Measurements from ENCODE around the gene TECPR1. TPM values are rescaled to one million over a fixed set of nuclear protein-coding genes. Genes with fewer than 3 reads are reported as not detected.
A peak's percentile ranks its signal among the peaks of the same experiment; 100 is the strongest.

TECPR1 gene, protein sequence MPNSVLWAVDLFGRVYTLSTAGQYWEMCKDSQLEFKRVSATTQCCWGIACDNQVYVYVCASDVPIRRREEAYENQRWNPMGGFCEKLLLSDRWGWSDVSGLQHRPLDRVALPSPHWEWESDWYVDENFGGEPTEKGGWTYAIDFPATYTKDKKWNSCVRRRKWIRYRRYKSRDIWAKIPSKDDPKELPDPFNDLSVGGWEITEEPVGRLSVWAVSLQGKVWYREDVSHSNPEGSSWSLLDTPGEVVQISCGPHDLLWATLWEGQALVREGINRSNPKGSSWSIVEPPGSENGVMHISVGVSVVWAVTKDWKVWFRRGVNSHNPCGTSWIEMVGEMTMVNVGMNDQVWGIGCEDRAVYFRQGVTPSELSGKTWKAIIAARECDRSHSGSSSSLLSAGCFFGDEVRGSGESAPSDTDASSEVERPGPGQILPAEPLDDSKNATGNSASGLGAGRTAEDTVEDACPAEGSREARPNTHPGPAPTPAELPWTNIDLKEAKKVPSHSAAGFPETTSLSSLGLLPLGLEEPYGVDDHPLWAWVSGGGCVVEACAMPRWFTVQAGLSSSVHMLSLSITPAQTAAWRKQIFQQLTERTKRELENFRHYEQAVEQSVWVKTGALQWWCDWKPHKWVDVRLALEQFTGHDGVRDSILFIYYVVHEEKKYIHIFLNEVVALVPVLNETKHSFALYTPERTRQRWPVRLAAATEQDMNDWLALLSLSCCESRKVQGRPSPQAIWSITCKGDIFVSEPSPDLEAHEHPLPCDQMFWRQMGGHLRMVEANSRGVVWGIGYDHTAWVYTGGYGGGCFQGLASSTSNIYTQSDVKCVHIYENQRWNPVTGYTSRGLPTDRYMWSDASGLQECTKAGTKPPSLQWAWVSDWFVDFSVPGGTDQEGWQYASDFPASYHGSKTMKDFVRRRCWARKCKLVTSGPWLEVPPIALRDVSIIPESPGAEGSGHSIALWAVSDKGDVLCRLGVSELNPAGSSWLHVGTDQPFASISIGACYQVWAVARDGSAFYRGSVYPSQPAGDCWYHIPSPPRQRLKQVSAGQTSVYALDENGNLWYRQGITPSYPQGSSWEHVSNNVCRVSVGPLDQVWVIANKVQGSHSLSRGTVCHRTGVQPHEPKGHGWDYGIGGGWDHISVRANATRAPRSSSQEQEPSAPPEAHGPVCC
- 12.9 and 14.5 TPM in 2 replicates for total RNA-seq (2014; rRNA removed; shearing (Covaris generic))

DNA sequence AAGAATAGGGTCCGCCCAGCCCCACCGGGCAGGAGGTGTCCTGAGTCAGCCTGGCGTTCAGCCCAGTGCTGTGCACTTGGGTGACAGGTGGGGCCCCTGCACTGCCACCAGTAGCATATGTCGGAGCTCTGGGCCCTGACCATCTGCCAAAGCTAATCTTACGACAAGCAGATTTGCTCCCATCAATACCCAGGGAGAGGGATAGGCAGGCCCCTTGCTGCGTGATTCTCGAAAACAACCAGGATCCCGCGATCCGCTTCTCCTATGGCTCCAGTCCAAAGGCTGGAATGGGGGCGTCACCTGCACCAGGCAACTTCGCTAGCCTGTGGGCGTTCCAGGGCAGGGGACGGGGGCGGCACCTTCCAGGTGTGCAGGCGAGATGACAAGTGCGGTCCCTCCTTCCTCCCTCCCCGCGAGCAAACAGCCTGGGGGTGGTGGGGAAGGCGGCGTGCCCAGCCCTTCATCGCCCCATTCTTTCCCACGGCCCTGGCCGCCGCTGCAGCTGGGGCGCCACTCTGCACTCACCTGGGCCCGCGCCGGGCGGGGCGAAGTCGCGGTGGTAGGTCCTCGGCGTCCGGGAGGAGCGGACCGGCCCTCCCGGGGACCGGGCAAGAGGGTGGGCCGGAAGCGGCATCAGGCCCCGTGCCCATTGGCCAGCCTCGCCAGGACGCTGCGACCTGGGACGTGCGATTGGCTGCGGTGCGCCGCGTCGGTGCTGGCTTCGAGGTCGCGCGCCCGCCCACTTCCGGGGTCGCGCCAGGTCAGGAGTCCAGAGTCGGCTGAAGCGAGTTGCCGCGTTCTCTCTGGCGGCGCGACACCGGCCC lies at the start of gene TECPR1:
TECPR1 (minus strand) TSS at position 632 of the 824 bp plus-strand sequence. CDS start 6,086 bp downstream, outside the sequence.
- peak within 1 kb of the TSS; percentile 85 for H3K4me3 ChIP-seq
- peaks cover 13% of the 10 kb centered on the region; the same call in 1 of the 2 replicates for H3K4me1 ChIP-seq
- H3K27me3 ChIP-seq, result no peaks in the 10 kb centered on the region
- H3K9me3 ChIP-seq (replicated peaks), result no peaks in the 10 kb centered on the region
- H3K27ac ChIP-seq, result peak within 1 kb of the TSS; percentile 74
- peak; percentile 88 to 91 for DNase-seq
- no peaks in the 10 kb centered on the region for H3K36me3 ChIP-seq

DNA sequence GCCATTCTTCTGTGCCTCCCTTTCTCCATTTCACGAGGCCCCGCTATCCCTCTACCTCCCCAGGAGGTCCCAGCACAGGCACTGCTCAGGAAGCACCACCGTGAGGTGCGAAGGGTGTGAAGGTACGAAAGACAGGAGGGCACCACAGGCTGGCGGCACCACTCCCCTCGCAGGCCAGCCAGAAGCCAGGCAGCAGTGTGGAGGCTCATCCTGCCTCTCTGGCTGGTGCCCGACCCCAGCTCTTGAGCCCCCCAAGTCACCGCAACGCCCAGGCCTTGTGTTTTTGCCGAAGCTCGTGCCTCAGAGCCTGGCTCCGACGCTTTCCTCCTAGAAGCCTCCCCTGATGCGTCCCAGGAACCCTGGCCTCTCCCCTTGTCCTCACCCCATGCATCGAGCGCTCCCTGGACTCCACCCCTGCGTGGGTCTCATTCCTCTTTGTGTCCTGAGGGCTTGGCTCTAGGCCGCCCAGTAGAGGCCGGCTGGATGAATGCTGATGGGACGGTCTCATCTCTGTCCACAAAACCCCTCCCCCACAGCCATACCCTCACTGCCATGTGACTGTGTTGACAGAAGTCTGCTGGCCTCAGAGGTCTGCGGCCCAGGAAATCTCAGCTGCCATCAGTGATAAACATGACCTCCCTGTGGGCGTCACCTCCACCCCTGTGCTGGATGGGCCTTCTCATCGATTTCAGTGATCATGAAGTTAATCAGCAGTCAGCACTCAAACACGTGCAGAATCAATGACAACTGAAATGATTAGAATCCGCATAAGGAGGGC lies 48.8 kb upstream of the TECPR1 start:
- no peak for DNase-seq
- Histone ChIP-seq H3K4me1 (no peaks in the 10 kb centered on the region), H3K27ac (no peak overlapping the region), H3K4me3 (no peak overlapping the region), H3K36me3 (peaks cover 4% of the 10 kb centered on the region; the same call in 1 of the 2 replicates), H3K27me3 (no peaks in the 10 kb centered on the region), H3K9me3 (replicated peaks) (no peaks in the 10 kb centered on the region)

DNA sequence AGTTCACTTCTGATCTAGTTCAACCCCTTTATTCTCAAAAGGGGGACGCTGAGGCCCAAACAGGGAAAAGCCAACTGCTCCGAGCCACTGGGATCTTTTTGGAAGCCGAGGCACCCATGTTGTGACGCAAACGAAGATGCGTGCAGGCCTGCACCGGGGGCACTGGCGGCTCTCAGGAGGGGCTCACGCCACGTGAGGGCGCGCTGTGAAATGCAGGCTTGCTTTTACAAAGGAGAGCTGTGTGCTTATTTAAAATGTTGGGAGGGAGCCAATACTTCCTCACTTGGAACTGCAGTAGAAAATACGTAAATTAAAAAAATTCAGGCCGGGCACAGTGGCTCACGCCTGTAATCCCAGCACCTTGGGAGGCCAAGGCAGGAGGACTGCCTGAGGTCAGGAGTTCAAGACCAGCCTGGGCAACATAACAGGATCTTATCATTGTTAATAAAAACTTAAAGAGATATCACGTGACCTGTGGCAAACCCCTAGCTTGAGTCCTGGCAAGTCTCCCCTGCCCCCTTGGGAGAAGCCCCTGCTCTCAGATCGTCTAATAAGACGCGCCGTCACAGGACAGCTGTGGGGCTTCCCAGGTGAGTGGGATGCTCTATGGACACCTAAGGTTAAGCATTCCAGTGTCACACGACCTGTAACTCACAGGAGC lies 45.7 kb upstream of the TECPR1 start:
- Histone ChIP-seq H3K9me3 (replicated peaks) (no peaks in the 10 kb centered on the region), H3K4me3 (no peak overlapping the region), H3K4me1 (no peaks in the 10 kb centered on the region), H3K27me3 (no peaks in the 10 kb centered on the region), H3K27ac (no peak overlapping the region), H3K36me3 (peaks cover 12% of the 10 kb centered on the region)
- no peak for DNase-seq

DNA sequence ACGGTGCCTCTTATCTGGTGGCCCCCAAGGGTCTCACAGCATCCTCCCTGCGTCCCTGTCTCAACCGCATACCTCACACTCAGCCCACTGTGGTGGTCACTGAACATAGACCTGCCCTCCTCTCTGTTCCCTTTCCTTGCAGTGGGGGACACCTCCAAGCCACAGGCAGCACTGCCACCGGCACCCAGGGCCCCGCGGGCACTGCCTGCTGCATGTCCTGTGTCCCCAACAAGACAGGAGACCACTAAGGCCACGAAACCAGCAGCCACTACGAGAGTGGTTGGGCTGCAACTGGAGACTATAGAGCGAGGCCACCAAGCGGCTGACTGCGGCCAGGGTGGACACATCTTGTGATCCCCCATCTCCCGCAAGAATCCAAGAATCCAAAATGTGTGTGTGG lies 44.8 kb upstream of the TECPR1 start:
- Histone ChIP-seq H3K4me3 (no peak overlapping the region), H3K4me1 (no peaks in the 10 kb centered on the region), H3K27ac (no peak overlapping the region), H3K9me3 (replicated peaks) (no peaks in the 10 kb centered on the region), H3K27me3 (no peaks in the 10 kb centered on the region), H3K36me3 (peaks cover 17% of the 10 kb centered on the region)
- no peak for DNase-seq

DNA sequence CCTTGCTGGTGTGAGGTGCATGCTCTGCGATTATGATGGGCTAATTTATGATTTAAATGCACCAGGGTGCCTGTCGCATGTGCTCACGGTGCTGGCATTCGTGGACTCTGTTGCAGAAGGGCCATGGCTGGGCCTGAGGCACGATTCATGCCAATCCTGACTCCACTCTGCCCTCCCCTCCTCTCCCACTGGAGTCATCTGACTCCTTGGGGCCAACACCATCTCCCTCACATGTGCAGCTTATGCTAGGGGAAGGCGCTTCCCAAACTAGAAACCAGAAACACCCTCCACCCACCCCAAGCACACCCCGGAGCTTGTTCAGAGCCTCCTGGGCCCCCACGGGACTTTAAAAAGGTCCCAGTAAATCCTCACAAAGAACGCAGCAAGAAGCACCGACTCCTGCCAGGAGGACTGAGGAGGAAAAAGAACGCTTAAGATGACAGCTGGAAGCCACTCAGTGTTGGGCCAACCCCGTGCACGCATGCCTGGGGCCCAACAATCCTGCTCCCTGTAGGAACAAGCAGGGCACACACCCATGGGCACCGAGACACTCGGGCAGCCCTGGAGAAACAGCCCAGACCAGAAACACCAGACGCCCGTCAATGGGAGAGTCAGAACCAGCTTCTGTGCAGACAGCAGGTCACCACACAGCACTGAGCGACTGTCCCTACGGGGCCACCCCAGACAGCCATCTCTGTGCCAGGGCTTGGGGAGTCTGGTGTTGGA lies 43.6 kb upstream of the TECPR1 start:
- Histone ChIP-seq H3K4me1 (no peaks in the 10 kb centered on the region), H3K36me3 (peaks cover 22% of the 10 kb centered on the region), H3K27me3 (no peaks in the 10 kb centered on the region), H3K27ac (no peak overlapping the region), H3K4me3 (no peak overlapping the region), H3K9me3 (replicated peaks) (no peaks in the 10 kb centered on the region)
- DNase-seq, result no peak

DNA sequence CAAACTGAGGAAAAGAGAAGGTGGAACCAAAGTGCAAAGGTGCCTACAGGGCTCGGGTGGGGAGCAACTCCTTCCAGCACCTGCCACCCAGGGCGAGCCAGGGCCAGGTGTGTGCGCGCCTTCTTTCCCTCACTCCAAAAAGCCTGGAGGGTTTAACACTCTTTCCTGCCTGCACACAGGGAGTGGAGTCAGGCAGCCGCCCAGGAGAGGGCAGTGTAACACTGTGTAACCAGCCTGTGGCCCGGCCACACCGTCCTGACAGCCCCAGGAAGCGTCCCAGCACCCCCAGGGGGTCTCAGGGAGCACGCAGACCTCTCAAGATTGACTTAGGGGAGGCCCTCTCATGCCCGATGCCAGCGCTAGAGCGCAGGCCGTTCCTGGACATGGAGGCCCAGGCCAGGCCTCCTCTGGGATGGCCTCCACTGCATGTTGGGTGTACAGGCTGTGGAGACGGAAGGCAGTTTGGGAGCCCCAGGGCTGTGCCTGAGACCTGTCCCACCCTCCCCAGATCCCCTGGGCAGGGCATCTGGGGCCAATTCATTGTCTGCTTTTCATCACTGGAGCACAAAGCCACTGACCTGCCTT lies 42.9 kb upstream of the TECPR1 start:
- no peaks in the 10 kb centered on the region for H3K4me1 ChIP-seq

DNA sequence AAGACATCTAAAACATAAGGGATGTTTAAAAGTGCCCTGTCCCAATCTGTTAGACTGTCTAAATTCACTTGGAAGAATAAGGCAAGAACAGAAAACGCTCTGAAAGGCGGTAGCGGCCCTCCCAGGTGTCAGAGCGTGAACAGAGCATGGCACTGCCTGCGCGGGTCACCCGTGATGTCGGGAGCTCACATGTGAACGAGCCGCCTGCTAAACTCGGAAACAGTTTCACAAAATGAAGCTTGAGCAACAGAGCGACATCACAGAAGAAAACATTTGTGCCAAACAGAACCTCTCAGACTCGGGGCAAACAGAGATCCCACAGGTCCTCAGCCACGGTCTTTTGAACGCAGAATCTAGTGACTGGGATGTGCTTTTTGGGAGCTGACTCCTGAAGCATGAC lies 42.3 kb upstream of the TECPR1 start:
- H3K27ac ChIP-seq, result no peak overlapping the region
- peaks cover 22% of the 10 kb centered on the region for H3K36me3 ChIP-seq
- no peak overlapping the region for H3K4me3 ChIP-seq
- H3K9me3 ChIP-seq (replicated peaks), result no peaks in the 10 kb centered on the region
- no peak for DNase-seq
- H3K27me3 ChIP-seq, result no peaks in the 10 kb centered on the region
- H3K4me1 ChIP-seq, result no peaks in the 10 kb centered on the region

More for the DNA sequence above, 42.9 kb upstream of the TECPR1 start:
- Histone ChIP-seq H3K9me3 (replicated peaks) (no peaks in the 10 kb centered on the region), H3K27me3 (no peaks in the 10 kb centered on the region), H3K36me3 (peaks cover 22% of the 10 kb centered on the region), H3K27ac (no peak overlapping the region), H3K4me3 (no peak overlapping the region)
- DNase-seq, result peak; percentile 72 to 82

DNA sequence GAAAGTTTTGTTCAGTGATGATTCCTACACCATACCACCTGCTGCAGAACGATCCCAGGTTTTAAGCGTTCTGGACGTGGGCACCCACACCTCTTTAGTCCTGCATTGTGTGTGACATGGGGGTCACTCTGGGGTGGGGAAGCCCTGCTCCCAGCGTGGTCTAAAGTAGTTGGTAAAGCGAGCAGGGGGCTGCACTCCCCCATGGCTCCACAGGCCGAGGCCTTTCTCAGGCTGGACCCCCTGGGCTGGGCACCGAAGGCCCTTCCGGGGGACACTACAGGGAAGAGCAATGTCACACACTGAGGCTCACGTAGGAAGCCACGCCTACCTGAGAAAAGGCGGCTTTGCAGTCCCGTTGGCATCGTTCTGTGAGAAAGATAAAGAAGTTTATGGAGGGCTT lies 41.7 kb upstream of the TECPR1 start:
- H3K36me3 ChIP-seq, result peaks cover 22% of the 10 kb centered on the region
- no peak overlapping the region for H3K4me3 ChIP-seq
- no peaks in the 10 kb centered on the region for H3K4me1 ChIP-seq
- no peaks in the 10 kb centered on the region for H3K27me3 ChIP-seq
- DNase-seq, result no peak
- no peaks in the 10 kb centered on the region for H3K9me3 ChIP-seq (replicated peaks)
- no peak overlapping the region for H3K27ac ChIP-seq

DNA sequence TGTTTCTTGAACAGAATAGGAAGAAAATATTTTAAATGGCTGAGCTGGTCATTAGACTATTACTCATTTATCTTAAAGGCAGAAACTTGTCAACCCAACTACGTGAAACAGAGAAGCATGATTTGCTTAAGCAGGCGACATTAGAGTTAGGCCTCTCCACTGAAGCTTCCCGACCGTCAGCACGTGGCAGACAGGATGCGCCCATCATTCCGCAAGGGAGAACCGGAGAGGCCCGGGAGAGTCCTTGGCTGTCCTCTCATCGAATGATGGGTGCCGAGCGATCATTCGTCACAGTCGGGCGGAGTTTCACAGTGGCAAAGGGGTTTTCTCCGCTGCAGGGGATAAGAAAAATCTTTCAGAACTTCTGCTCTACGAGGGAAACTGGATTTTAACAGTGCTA lies 41.2 kb upstream of the TECPR1 start:
- H3K27ac ChIP-seq, result no peak overlapping the region
- H3K36me3 ChIP-seq, result peaks cover 22% of the 10 kb centered on the region
- no peak for DNase-seq
- no peaks in the 10 kb centered on the region for H3K27me3 ChIP-seq
- H3K4me1 ChIP-seq, result no peaks in the 10 kb centered on the region
- H3K9me3 ChIP-seq (replicated peaks), result no peaks in the 10 kb centered on the region
- no peak overlapping the region for H3K4me3 ChIP-seq

DNA sequence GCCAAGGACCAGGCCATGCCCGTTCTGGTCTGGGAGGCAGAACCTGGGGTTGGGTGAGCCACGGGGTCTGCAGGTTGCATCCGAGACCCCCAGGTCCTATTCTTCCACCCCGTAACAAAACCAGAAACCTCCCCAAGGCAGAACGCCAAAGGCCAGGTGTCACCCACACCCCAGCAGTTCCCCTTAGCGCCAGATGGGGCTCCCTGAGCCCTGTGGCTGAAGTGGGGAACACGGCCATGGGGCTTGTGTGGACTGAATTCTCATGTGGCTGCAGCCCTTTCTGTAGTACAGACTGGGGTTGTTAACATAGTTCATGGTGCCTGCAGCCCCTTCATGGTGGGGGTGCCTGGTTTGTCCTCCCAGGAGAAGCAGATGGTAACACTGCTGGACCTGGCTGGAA lies 39.7 kb upstream of the TECPR1 start:
- no peaks in the 10 kb centered on the region for H3K27me3 ChIP-seq
- no peaks in the 10 kb centered on the region for H3K9me3 ChIP-seq (replicated peaks)
- H3K4me3 ChIP-seq, result no peak overlapping the region
- no peak overlapping the region for H3K27ac ChIP-seq
- H3K36me3 ChIP-seq, result peaks cover 27% of the 10 kb centered on the region
- no peaks in the 10 kb centered on the region for H3K4me1 ChIP-seq
- no peak for DNase-seq

DNA sequence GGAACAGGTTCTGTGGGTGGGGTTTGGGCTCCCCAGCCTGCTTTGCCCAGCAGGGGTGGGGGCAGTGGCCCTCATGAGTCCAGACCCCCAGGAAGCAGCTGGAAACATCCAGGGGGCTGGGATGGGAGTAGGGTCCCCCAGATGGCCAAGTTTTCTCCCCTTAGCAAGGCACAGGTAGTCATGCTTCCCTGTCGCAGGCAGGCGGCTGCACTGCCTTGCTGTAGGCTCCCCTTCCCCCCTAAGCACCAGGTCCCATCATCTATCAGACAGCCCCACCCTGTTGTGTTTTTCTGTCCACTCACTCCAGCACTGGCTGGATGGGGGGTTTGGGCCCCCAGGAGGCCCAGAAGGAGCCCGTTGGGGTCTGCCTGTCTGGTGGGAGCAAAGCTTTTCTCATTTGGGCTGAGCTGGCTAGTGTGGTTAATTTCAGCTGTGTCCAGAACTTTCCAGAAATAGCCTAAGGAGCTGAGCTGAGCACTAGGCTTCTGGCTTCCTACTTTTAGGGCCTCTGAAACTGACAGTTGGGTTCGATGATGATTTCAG lies 37.4 kb upstream of the TECPR1 start:
- DNase-seq, result no peak

More for the DNA sequence above, 37.4 kb upstream of the TECPR1 start:
- Histone ChIP-seq H3K9me3 (replicated peaks) (no peaks in the 10 kb centered on the region), H3K27ac (no peak overlapping the region), H3K27me3 (no peaks in the 10 kb centered on the region), H3K36me3 (peaks cover 27% of the 10 kb centered on the region), H3K4me1 (no peaks in the 10 kb centered on the region), H3K4me3 (no peak overlapping the region)
